Activated CD8-positive, alpha-beta memory T cell treated with anti-CD3 and anti-CD28 coated beads, Interleukin-2, amount 50 U/mL, for 24 hours (primary cell): ENCODE measurements around the gene SETD9.

Experiments
- DNase-seq: peaks from one replicate; pipeline ENCODE4 v3.0.0-alpha.2; 2020; ENCODE audit errors: extremely low read depth

Gene SETD9

GRCh38 chr5:56909294-56910209 lies at the start of gene SETD9:
TSS of gene SETD9 (plus strand) at chr5:56909596. CDS start at chr5:56909646, 50 bp downstream.
- peak; percentile 80 for DNase-seq

- DNase-seq: no peak
Observed at GRCh38 chr5:56861893-56862485, 47.4 kb upstream of the SETD9 start.

GRCh38 chr5:56862909-56863308 lies 46.5 kb upstream of the SETD9 start:
- DNase-seq: no peak

GRCh38 chr5:56871777-56872176 lies 37.6 kb upstream of the SETD9 start:
- no peak for DNase-seq

- no peak for DNase-seq
Observed at GRCh38 chr5:56873056-56873455, 36.3 kb upstream of the SETD9 start.

GRCh38 chr5:56876327-56876726 lies 33.1 kb upstream of the SETD9 start:
- no peak for DNase-seq

GRCh38 chr5:56881571-56881970 lies 27.8 kb upstream of the SETD9 start:
- DNase-seq: no peak

GRCh38 chr5:56893251-56893951 lies 16.0 kb upstream of the SETD9 start:
- DNase-seq: no peak

- no peak for DNase-seq
Observed at GRCh38 chr5:56896763-56897162, 12.6 kb upstream of the SETD9 start.

- no peak for DNase-seq
Observed at GRCh38 chr5:56898213-56898612, 11.2 kb upstream of the SETD9 start.

GRCh38 chr5:56900395-56900794 lies 9.0 kb upstream of the SETD9 start:
- DNase-seq: no peak

GRCh38 chr5:56900858-56901578 lies 8.4 kb upstream of the SETD9 start:
- DNase-seq: no peak

- no peak for DNase-seq
Observed at GRCh38 chr5:56908942-56909293, 478 bp upstream of the SETD9 start.

- no peak for DNase-seq
Observed at GRCh38 chr5:56910210-56910965, 992 bp downstream of the SETD9 start.

- DNase-seq: no peak
Observed at GRCh38 chr5:56913766-56914165, 4.4 kb downstream of the SETD9 start.

GRCh38 chr5:56914678-56915077 lies 5.3 kb downstream of the SETD9 start:
- DNase-seq: no peak

GRCh38 chr5:56917534-56917933 lies 8.1 kb downstream of the SETD9 start:
- no peak for DNase-seq

GRCh38 chr5:56918054-56918453 lies 8.7 kb downstream of the SETD9 start:
- no peak for DNase-seq

GRCh38 chr5:56919942-56920662 lies 10.7 kb downstream of the SETD9 start:
- DNase-seq: no peak

GRCh38 chr5:56922922-56923321 lies 13.5 kb downstream of the SETD9 start:
- no peak for DNase-seq

GRCh38 chr5:56934325-56934724 lies 24.9 kb downstream of the SETD9 start:
- no peak for DNase-seq
